Measurements from ENCODE around the gene ABHD16B. TPM values are rescaled to one million over a fixed set of nuclear protein-coding genes. Genes with fewer than 3 reads are reported as not detected.

Gene ABHD16B
- total RNA-seq, 1 donor = not detected

DNA sequence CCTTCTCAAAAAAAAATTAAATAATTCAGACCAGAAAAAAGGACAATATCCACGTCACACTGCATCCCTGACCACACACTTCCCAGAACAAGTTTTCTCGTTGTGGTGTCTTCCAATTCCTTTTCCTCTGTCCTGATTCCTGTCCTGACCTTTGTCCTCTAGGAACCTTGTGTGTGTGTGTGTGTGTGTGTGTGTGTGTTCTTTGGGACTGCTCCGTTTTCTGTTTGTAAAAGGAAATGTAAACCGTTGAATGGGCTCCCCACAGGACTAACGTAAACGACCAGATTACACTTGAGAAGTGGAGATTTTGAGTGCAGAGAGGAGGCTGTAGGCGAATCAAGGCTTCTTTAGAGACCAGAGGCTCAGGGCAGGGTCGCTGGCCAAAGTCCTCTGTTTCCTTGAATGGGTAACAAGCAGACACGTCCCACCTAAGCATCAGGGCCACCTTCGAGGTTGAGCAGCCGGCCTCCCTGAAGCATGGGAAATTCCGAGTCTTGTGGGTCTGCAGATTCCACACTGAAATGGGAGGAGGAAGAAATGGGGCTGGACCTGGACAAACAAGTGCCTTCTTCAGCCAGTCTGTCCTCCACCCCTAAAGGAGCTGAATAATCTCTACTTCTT lies 37.5 kb upstream of the ABHD16B start:
- H3K27ac ChIP-seq (ENCODE audit: low read depth, low read length) = no peak overlapping the region
- H3K79me2 ChIP-seq (ENCODE audit: insufficient read depth, low read length) = no peaks in the 10 kb centered on the region
- TF ChIP-seq, protein P1, sequence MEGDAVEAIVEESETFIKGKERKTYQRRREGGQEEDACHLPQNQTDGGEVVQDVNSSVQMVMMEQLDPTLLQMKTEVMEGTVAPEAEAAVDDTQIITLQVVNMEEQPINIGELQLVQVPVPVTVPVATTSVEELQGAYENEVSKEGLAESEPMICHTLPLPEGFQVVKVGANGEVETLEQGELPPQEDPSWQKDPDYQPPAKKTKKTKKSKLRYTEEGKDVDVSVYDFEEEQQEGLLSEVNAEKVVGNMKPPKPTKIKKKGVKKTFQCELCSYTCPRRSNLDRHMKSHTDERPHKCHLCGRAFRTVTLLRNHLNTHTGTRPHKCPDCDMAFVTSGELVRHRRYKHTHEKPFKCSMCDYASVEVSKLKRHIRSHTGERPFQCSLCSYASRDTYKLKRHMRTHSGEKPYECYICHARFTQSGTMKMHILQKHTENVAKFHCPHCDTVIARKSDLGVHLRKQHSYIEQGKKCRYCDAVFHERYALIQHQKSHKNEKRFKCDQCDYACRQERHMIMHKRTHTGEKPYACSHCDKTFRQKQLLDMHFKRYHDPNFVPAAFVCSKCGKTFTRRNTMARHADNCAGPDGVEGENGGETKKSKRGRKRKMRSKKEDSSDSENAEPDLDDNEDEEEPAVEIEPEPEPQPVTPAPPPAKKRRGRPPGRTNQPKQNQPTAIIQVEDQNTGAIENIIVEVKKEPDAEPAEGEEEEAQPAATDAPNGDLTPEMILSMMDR (IDR thresholded peaks at IDR 0.05; ENCODE audit: extremely low read depth, low read depth, low read length) = no peak
- no peak overlapping the region for H3K4me2 ChIP-seq (ENCODE audit: insufficient read depth, low read length)
- no peak overlapping the region for H2AFZ ChIP-seq (ENCODE audit: low read length)
- peaks cover 2% of the 10 kb centered on the region for H3K4me1 ChIP-seq (ENCODE audit: insufficient read depth, low read length)
- peaks cover 23% of the 10 kb centered on the region for H3K27me3 ChIP-seq (ENCODE audit: insufficient read depth, low read length)
- no peaks in the 10 kb centered on the region for H4K20me1 ChIP-seq (ENCODE audit: insufficient read depth, low read length)
- DNase-seq (ENCODE audit: insufficient read length, low spot score, missing footprints) = no peak
- no peaks in the 10 kb centered on the region for H3K9me3 ChIP-seq (ENCODE audit: low read depth, low read length)
- no peak overlapping the region for H3K4me3 ChIP-seq (ENCODE audit: insufficient read depth, low read length)
- no peaks in the 10 kb centered on the region for H3K36me3 ChIP-seq (ENCODE audit: insufficient read depth, low read length)

DNA sequence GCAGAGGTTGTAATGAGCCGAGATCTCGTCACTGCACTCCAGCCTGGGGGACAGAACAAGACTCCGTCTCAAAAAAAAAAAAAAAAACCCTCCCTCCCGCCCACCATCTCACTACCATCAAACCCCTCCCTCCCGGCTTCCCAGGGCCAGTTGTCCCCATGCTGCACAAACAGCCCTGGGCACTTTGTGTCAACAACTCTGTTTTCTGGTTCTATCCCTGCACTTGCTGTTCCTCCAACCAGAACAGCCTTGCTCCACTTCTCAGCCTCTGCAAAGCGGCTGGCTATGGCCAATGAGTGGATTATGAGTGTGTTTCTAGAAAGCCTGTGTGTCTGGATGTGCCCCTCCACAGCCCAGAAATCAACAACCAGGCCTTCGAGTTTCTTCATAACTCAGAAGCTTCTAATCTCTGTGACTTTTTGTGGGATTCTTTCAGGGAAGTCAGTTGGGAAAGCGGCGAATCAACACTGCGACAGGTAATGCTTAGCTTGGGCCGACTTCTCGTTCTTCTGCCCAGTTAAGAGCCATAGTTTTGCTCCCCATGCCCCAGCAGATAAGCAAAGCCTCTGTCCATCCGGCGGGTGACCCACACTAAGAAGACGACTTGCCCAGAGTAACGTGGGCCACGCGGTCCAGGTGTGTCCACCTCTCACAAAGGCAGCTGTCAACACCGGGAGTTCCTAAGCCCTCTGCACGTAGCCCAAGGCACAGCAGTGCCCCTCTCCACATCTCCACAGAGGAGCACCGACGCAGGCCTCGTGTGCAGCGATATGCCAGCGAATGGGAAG lies 35.8 kb upstream of the ABHD16B start:
- no peaks in the 10 kb centered on the region for H4K20me1 ChIP-seq (ENCODE audit: insufficient read depth, low read length)

DNA sequence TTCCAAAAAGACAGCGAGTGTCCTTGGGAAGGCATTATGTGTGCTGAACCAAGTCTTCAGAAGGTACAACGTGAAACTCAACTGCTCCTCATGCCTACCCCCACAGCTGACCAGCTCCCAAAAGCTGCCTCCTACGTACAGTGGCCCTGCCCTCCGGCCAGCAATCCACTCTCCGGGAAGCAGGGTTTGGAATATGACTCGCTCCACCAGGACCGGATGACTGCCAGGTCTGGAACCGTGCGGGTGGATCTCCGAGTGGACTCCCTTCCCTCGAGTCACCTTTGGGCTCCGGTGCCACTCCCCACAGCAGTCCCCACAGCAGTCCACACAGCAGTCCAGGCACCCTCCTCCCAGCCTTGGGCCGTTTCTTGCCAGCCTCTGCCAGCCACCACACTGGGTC lies 34.5 kb upstream of the ABHD16B start:
- H3K36me3 ChIP-seq (ENCODE audit: insufficient read depth, low read length) = no peaks in the 10 kb centered on the region
- H3K27me3 ChIP-seq (ENCODE audit: insufficient read depth, low read length) = peaks cover 37% of the 10 kb centered on the region
- H3K4me2 ChIP-seq (ENCODE audit: insufficient read depth, low read length) = no peak overlapping the region
- no peak overlapping the region for H3K27ac ChIP-seq (ENCODE audit: low read depth, low read length)
- no peaks in the 10 kb centered on the region for H3K9me3 ChIP-seq (ENCODE audit: low read depth, low read length)
- no peaks in the 10 kb centered on the region for H3K79me2 ChIP-seq (ENCODE audit: insufficient read depth, low read length)
- H4K20me1 ChIP-seq (ENCODE audit: insufficient read depth, low read length) = no peaks in the 10 kb centered on the region
- peaks cover 3% of the 10 kb centered on the region for H3K4me1 ChIP-seq (ENCODE audit: insufficient read depth, low read length)
- DNase-seq (ENCODE audit: insufficient read length, low spot score, missing footprints) = peak; percentile 89
- H3K4me3 ChIP-seq (ENCODE audit: insufficient read depth, low read length) = no peak overlapping the region
- H2AFZ ChIP-seq (ENCODE audit: low read length) = no peak overlapping the region
- TF ChIP-seq, protein P1 (IDR thresholded peaks at IDR 0.05; ENCODE audit: extremely low read depth, low read depth, low read length) = no peak

More for the DNA sequence above, 35.8 kb upstream of the ABHD16B start:
- Histone ChIP-seq H3K79me2 (ENCODE audit: insufficient read depth, low read length) (no peaks in the 10 kb centered on the region), H2AFZ (ENCODE audit: low read length) (no peak overlapping the region), H3K9me3 (ENCODE audit: low read depth, low read length) (no peaks in the 10 kb centered on the region), H3K4me3 (ENCODE audit: insufficient read depth, low read length) (no peak overlapping the region), H3K36me3 (ENCODE audit: insufficient read depth, low read length) (no peaks in the 10 kb centered on the region), H3K27ac (ENCODE audit: low read depth, low read length) (no peak overlapping the region), H3K4me1 (ENCODE audit: insufficient read depth, low read length) (peaks cover 3% of the 10 kb centered on the region), H3K4me2 (ENCODE audit: insufficient read depth, low read length) (no peak overlapping the region), H3K27me3 (ENCODE audit: insufficient read depth, low read length) (peaks cover 37% of the 10 kb centered on the region)
- DNase-seq (ENCODE audit: insufficient read length, low spot score, missing footprints) = peak; percentile 73
- TF ChIP-seq, protein P1 (IDR thresholded peaks at IDR 0.05; ENCODE audit: extremely low read depth, low read depth, low read length) = no peak

DNA sequence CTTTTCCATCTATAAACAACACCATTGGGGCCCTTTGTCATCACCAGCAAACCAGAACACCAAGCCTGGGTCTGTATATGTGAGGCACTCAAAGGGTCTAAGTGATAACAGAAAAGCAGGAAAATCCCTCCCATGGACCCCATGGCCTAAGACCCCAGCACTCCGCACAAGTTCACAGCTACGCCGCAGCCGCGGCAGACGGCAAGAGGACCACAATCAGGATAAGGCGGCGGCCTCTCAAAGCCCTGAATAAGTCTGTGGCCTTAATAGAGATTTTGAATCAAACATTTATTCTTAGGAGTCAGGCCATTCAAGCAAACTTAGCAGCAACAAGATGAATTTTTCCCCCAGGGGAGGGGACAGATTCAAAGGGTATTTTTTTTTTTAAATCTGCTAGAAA lies 33.2 kb upstream of the ABHD16B start:
- Histone ChIP-seq H3K9me3 (ENCODE audit: low read depth, low read length) (no peaks in the 10 kb centered on the region), H4K20me1 (ENCODE audit: insufficient read depth, low read length) (no peaks in the 10 kb centered on the region), H2AFZ (ENCODE audit: low read length) (no peak overlapping the region), H3K4me2 (ENCODE audit: insufficient read depth, low read length) (no peak overlapping the region), H3K4me1 (ENCODE audit: insufficient read depth, low read length) (peaks cover 3% of the 10 kb centered on the region), H3K4me3 (ENCODE audit: insufficient read depth, low read length) (no peak overlapping the region), H3K36me3 (ENCODE audit: insufficient read depth, low read length) (no peaks in the 10 kb centered on the region), H3K27ac (ENCODE audit: low read depth, low read length) (no peak overlapping the region), H3K79me2 (ENCODE audit: insufficient read depth, low read length) (no peaks in the 10 kb centered on the region), H3K27me3 (ENCODE audit: insufficient read depth, low read length) (peaks cover 40% of the 10 kb centered on the region)
- TF ChIP-seq, protein P1 (IDR thresholded peaks at IDR 0.05; ENCODE audit: extremely low read depth, low read depth, low read length) = no peak
- peak; percentile 77 for DNase-seq (ENCODE audit: insufficient read length, low spot score, missing footprints)
